Astrocyte (in vitro differentiated cells and primary cell): ENCODE measurements around the gene PRKAG2. TPM values are rescaled to one million over a fixed set of nuclear protein-coding genes. Genes with fewer than 3 reads are reported as not detected.
"Not testable (repeated sequence)": the region's sequence is repeated elsewhere in the genome, so short reads cannot be mapped to it uniquely, and the experiment has no call there.

Source experiments
- DNase-seq: peaks from one replicate; pipeline ENCODE4 v3.0.0-alpha.2; 2010; ENCODE audit warnings: low read depth
- FAIRE-seq: peaks from 2 replicates; lab custom pipeline; 2011; peaks lifted over from hg19 to GRCh38; lab: Jason Lieb, UNC
- H2AFZ ChIP-seq: 2 replicates; pipeline ENCODE4 v1.6.0; 2012; ENCODE audit warnings: low read depth, low read length, inconsistent platforms
- H3K27ac ChIP-seq: 2 replicates; pipeline ENCODE4 v1.5.1; 2011; ENCODE audit warnings: low read depth, low read length, inconsistent platforms
- H3K27me3 ChIP-seq: 2 replicates; pipeline ENCODE4 v1.6.0; 2011; ENCODE audit warnings: low read length, inconsistent platforms; ENCODE audit not compliant: insufficient read depth
- H3K36me3 ChIP-seq: 2 replicates; pipeline ENCODE4 v1.5.1; 2011; ENCODE audit warnings: low read length, inconsistent platforms; ENCODE audit not compliant: insufficient read depth
- H3K4me1 ChIP-seq: 2 replicates; pipeline ENCODE4 v1.5.1; 2011; ENCODE audit warnings: low read length, inconsistent platforms; ENCODE audit not compliant: insufficient read depth
- H3K4me2 ChIP-seq: 2 replicates; pipeline ENCODE4 v1.6.0; 2012; ENCODE audit warnings: low read length, inconsistent platforms
- H3K4me3 ChIP-seq: 2 replicates; pipeline ENCODE4 v1.5.1; 2011; ENCODE audit warnings: low read depth, mild to moderate bottlenecking, low read length, inconsistent platforms; ENCODE audit not compliant: insufficient read depth
- H3K79me2 ChIP-seq: 2 replicates; pipeline ENCODE4 v1.6.0; 2012; ENCODE audit warnings: mild to moderate bottlenecking, low read length, inconsistent platforms; ENCODE audit not compliant: insufficient read depth
- H3K9ac ChIP-seq: 2 replicates; pipeline ENCODE4 v1.6.0; 2012; ENCODE audit warnings: mild to moderate bottlenecking, low read length, inconsistent platforms
- H3K9me3 ChIP-seq: 2 replicates; pipeline ENCODE4 v1.5.1; 2012; ENCODE audit warnings: low read depth, mild to moderate bottlenecking, low read length, inconsistent platforms; ENCODE audit not compliant: insufficient read depth
- H4K20me1 ChIP-seq: 2 replicates; pipeline ENCODE4 v1.6.0; 2012; ENCODE audit warnings: low read length, inconsistent platforms; ENCODE audit not compliant: insufficient read depth
- H3K27ac Mint-ChIP-seq: one replicate; pipeline ENCODE4 v1.8.0; 2021; ENCODE audit warnings: mild to moderate bottlenecking, mixed read lengths; ENCODE audit not compliant: unreplicated experiment
- H3K27me3 Mint-ChIP-seq: one replicate; pipeline ENCODE4 v1.8.0; 2021; ENCODE audit warnings: low read depth, mixed read lengths; ENCODE audit not compliant: unreplicated experiment
- H3K36me3 Mint-ChIP-seq: one replicate; pipeline ENCODE4 v1.8.0; 2021; ENCODE audit warnings: low read depth, mixed read lengths; ENCODE audit not compliant: unreplicated experiment
- H3K4me1 Mint-ChIP-seq: one replicate; pipeline ENCODE4 v1.8.0; 2021; ENCODE audit warnings: low read depth, mixed read lengths; ENCODE audit not compliant: unreplicated experiment
- H3K4me3 Mint-ChIP-seq: one replicate; pipeline ENCODE4 v1.8.0; 2021; ENCODE audit warnings: mild to moderate bottlenecking, moderate library complexity, mixed read lengths; ENCODE audit not compliant: unreplicated experiment
- H3K9me3 Mint-ChIP-seq: one replicate; pipeline ENCODE4 v1.8.0; 2021; ENCODE audit warnings: mild to moderate bottlenecking, mixed read lengths; ENCODE audit not compliant: unreplicated experiment
- EZH2 ChIP-seq: IDR thresholded peaks from 2 replicates; pipeline ENCODE4 v1.6.1; 2012; ENCODE audit warnings: mild to moderate bottlenecking, low read length, inconsistent platforms; ENCODE audit not compliant: insufficient read depth
- total RNA-seq: library from RNA; stranded (reverse); gene quantifications from 2 replicates; pipeline ENCODE4 v1.2.1, GENCODE V29; 2021
- TF ChIP-seq, protein P1 (sequence below): IDR thresholded peaks from 2 replicates; pipeline ENCODE4 v1.5.1; 2011; ENCODE audit warnings: low read depth, mild to moderate bottlenecking, inconsistent platforms, low read length, moderate library complexity; ENCODE audit not compliant: insufficient read depth

Gene PRKAG2
- total RNA-seq, 1 donor from 2014 or later: 40.7 TPM

DNA sequence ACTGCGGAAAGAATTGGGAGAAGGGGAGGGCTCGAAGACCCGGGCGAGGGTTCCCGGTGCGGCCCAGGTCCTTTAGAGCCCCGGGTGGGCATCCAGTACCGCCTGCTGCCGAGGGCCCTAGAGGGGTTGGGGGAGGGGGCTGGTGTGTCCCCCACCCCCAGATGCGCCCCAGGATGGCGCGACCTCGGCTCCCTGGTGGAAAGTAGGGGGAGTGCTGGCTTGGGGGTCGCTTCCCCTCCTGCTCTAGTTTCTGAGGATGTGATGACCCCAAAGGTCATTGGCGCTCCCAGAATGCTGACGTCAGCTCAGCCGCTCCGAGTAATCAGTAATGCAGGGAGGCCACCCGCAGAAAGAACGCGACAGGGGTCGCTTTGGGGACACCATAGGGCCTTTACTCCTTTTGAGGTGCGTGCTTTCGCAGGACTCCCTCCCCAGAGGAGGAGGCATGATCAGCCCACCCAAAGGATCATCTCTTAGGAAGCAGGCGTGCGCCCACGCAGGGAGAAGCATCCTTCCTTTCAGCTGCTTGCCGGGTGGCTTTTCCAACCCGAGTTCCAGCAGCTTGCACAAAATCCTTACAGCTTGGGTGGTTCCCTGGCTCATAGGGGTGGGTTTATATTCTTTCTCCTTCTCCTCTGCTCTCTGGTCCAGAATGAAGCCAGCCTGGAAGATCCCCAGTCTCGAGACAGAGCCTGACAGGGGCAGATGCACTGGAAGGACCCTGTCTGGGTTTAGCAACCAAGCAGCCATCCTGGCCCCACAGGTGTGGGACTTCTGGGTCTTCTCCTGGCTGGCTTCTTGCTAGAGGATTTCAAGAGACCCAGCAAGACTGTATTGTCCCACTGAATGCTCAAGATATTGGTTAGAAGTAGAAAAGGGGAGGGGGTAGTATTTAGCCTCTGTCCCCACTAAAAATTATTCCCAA is 1.3 kb upstream of the PRKAG2 start:
- peaks cover 39% of the 10 kb centered on the region for H3K27me3 ChIP-seq
- no peak for DNase-seq
- Mint-ChIP-seq H3K36me3 (no peaks in the 10 kb centered on the region), H3K27me3 (peaks cover 60% of the 10 kb centered on the region), H3K4me1 (no peaks in the 10 kb centered on the region), H3K9me3 (no peaks in the 10 kb centered on the region), H3K4me3 (peak overlapping the region; percentile 50), H3K27ac (no peak overlapping the region)
- H4K20me1 ChIP-seq: no peaks in the 10 kb centered on the region
- no peaks in the 10 kb centered on the region for H3K9me3 ChIP-seq
- no peak overlapping the region for H3K9ac ChIP-seq
- no peaks in the 10 kb centered on the region for H3K79me2 ChIP-seq
- no peak overlapping the region for H3K4me3 ChIP-seq
- no peak overlapping the region for H3K27ac ChIP-seq
- H2AFZ ChIP-seq: no peak overlapping the region
- FAIRE-seq: no peak
- peak overlapping the region; percentile 96 for H3K4me2 ChIP-seq
- H3K36me3 ChIP-seq: no peaks in the 10 kb centered on the region
- H3K4me1 ChIP-seq: peaks cover 11% of the 10 kb centered on the region
- no peak for TF ChIP-seq EZH2
- TF ChIP-seq, protein P1, sequence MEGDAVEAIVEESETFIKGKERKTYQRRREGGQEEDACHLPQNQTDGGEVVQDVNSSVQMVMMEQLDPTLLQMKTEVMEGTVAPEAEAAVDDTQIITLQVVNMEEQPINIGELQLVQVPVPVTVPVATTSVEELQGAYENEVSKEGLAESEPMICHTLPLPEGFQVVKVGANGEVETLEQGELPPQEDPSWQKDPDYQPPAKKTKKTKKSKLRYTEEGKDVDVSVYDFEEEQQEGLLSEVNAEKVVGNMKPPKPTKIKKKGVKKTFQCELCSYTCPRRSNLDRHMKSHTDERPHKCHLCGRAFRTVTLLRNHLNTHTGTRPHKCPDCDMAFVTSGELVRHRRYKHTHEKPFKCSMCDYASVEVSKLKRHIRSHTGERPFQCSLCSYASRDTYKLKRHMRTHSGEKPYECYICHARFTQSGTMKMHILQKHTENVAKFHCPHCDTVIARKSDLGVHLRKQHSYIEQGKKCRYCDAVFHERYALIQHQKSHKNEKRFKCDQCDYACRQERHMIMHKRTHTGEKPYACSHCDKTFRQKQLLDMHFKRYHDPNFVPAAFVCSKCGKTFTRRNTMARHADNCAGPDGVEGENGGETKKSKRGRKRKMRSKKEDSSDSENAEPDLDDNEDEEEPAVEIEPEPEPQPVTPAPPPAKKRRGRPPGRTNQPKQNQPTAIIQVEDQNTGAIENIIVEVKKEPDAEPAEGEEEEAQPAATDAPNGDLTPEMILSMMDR: no peak

GRCh38 chr7:151875942-151876898 is 695 bp downstream of the PRKAG2 start:
- no peak overlapping the region for H3K27ac Mint-ChIP-seq

GRCh38 chr7:151874479-151874878 is 2.4 kb downstream of the PRKAG2 start:
- not testable (repeated sequence) for H3K4me2 ChIP-seq, H4K20me1 ChIP-seq, H3K9me3 Mint-ChIP-seq, H3K9ac ChIP-seq, H3K27ac Mint-ChIP-seq, FAIRE-seq, H3K79me2 ChIP-seq, H3K4me3 ChIP-seq, H3K36me3 ChIP-seq, H3K4me1 Mint-ChIP-seq, DNase-seq, H3K9me3 ChIP-seq, H3K27ac ChIP-seq, H2AFZ ChIP-seq, H3K36me3 Mint-ChIP-seq
- H3K4me1 ChIP-seq: peaks cover 11% of the 10 kb centered on the region
- H3K27me3 ChIP-seq: peaks cover 32% of the 10 kb centered on the region
- peak overlapping the region; percentile 87 for H3K4me3 Mint-ChIP-seq
- peaks cover 56% of the 10 kb centered on the region for H3K27me3 Mint-ChIP-seq

More at GRCh38 chr7:151875942-151876898, 695 bp downstream of the PRKAG2 start:
- no peak for DNase-seq
- H3K4me3 Mint-ChIP-seq: peak overlapping the region; percentile 87
- no peak for FAIRE-seq
- TF ChIP-seq, protein P1: no peak
- peak; percentile 26 for TF ChIP-seq EZH2
- no peaks in the 10 kb centered on the region for H3K36me3 Mint-ChIP-seq
- peaks cover 58% of the 10 kb centered on the region for H3K27me3 Mint-ChIP-seq
- H3K27me3 ChIP-seq: peaks cover 28% of the 10 kb centered on the region
- H3K27ac ChIP-seq: no peak overlapping the region
- peak overlapping the region; percentile 63 for H3K4me3 ChIP-seq
- peak overlapping the region; percentile 96 for H3K4me2 ChIP-seq
- no peaks in the 10 kb centered on the region for H3K79me2 ChIP-seq
- no peaks in the 10 kb centered on the region for H4K20me1 ChIP-seq
- peak overlapping the region; percentile 80 for H2AFZ ChIP-seq
- H3K36me3 ChIP-seq: no peaks in the 10 kb centered on the region
- no peaks in the 10 kb centered on the region for H3K9me3 Mint-ChIP-seq
- peak overlapping the region; percentile 52 for H3K9ac ChIP-seq
- peaks cover 11% of the 10 kb centered on the region for H3K4me1 ChIP-seq
- H3K9me3 ChIP-seq: no peaks in the 10 kb centered on the region
- H3K4me1 Mint-ChIP-seq: no peaks in the 10 kb centered on the region
